Measurements from ENCODE around the gene PUS10.
A peak's percentile ranks its signal among the peaks of the same experiment; 100 is the strongest.
"Not testable (repeated sequence)": the region's sequence is repeated elsewhere in the genome, so short reads cannot be mapped to it uniquely, and the experiment has no call there.

Gene PUS10, protein sequence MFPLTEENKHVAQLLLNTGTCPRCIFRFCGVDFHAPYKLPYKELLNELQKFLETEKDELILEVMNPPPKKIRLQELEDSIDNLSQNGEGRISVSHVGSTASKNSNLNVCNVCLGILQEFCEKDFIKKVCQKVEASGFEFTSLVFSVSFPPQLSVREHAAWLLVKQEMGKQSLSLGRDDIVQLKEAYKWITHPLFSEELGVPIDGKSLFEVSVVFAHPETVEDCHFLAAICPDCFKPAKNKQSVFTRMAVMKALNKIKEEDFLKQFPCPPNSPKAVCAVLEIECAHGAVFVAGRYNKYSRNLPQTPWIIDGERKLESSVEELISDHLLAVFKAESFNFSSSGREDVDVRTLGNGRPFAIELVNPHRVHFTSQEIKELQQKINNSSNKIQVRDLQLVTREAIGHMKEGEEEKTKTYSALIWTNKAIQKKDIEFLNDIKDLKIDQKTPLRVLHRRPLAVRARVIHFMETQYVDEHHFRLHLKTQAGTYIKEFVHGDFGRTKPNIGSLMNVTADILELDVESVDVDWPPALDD

DNA sequence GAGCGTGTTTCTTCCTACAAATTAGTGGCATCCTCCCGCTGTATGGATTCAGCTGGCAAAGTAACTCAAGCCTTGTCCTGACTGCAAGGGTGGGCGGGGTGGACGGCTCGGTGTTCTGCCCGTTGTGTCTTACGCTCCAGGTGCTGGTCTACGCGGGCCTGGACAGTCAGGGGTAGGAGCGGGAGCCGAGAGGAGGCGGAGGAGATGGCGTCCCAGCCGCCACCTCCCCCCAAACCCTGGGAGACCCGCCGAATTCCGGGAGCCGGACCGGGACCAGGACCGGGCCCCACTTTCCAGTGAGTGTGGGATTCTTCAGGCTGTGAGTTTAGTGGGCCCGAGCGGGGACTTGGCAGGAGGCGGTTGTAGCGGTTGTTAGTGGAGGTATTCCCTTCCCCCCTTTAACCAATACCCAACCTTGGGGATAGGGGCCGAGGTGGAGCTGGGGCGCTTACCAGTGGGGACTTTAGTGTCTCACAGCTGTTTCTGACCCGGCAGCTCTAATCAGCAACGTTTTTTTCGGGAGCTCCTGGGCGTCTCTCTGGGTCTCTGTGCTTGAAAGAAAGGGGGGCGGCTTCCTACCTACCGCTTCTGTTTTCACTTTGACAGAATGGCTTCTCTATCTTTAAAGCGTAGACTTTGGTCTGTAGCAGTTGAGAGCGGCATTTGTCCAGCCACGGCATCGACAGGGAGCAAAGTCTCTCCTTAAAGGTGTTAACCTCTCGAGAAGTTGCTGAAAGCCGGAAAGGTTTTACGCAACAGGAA, at the start of gene PUS10, which contains the start of gene PEX13:
TSS of gene PUS10 (minus strand) at position 700 of the 762 bp plus-strand sequence. CDS start 6,365 bp downstream, outside the sequence.
TSS of gene PEX13 (plus strand) at position 165 of the 762 bp plus-strand sequence. CDS start at position 205, 40 bp downstream.
- DNase-seq: peak; percentile 57 to 65

DNA sequence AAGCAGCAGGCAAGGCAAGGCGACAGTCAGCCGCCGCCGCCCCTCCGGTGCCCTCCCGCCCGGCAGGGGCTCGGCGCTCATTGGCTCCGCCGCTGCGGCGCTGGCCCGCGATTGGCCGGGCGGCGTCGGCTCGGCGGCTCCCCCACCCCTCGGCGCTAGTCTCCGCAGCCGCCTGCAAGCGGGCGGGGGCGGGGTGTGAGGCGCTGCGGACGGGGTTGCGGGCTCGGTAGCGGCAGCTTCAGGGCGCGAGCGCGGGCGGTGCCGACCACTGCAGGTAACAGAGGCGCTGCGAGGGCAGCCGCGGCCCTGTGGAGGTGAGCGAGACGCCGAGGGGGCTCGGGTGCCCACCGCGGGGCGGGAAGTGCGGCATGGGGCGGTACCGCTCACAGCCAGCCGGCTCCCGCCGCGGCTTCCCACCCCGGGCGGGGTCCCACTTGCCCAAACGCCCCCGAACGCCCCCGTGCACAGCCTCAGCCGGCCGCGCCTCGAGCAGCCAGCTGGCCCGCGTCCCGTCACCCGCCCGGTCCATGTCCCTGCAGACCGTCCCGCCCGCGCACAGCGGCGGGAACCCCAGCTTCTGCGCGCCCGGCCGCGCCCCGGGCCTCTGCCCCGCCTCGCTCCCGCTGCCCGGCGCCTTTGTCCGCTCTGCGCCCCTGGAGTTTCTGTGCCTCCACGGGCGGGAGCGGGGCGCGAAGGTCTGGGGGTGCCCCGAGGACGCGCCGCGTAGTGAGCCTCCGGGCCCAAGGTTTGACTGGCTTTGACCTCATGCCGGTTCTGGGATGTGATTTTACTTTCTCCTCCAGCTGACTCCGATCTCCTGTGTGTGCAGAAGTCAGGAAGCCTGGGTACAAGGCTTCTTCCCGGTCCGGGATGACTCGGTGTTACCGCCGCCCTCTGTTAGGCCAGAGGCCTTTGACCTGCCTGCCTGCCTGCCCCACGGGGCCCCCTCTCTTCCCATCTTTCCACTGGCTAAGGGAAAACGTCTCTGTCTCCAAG, 48.0 kb upstream of the PUS10 start, which contains the start of gene SANBR:
TSS of gene SANBR (plus strand) at position 158 of the 996 bp plus-strand sequence. CDS start 4,480 bp downstream, outside the sequence.
- DNase-seq: peak; percentile 72 to 77

DNA sequence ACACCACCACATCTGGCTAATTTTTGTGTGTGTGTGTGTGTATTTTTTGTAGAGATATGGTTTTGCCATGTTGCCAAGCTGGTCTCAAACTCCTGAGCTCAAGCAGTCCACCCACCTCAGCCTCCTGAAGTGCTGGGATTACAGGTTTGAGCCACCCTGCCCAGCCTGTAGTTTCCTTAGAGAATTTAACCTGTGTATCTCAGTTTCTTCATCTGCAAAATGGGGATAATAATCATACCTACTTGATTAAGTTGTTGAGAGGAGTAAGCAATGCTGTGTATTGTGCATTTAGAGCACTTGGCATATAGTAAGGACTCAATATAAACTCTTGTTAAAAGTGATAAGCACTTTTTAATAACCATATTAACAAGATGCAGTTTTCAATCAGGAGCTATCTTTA, 41.3 kb upstream of the PUS10 start:
- DNase-seq: no peak

DNA sequence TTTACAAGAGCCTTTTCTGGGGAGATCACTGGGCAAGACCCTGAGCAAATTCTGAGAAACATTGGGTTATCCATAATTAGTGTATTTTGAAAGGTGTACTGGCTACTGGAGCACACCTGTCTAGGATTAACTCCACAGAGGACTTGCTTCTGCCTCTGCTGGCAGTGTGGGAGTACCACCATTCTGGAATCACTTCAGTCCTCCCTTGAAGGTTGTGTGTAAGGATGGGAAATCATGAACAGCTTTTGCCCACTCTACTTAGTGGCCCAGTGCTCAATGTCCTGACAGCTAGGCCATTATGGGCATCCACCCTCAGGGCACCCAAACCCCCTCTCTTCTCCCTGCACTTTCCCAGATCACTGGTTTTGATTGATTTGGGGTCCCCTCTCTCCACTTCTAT, 39.5 kb upstream of the PUS10 start:
- no peak for DNase-seq

DNA sequence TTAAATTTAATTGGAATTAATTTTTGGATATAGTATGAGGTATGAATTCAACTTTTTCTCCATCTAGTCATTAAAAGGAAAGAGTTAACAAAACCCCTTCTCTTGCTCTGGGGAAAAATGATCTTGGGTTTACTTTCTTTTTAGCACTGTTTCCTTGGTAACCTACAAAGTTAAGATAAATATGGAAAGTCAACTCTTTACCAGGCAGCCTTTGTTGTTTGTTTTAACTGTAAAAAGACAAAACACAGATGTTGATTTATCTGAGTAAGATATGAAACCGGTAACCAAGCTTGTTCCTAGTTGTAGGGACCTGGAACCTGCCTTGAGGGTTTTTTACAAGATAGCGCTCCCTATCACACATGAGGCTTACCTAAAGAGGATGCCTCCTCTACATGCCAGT, 37.5 kb upstream of the PUS10 start:
- no peak for DNase-seq

DNA sequence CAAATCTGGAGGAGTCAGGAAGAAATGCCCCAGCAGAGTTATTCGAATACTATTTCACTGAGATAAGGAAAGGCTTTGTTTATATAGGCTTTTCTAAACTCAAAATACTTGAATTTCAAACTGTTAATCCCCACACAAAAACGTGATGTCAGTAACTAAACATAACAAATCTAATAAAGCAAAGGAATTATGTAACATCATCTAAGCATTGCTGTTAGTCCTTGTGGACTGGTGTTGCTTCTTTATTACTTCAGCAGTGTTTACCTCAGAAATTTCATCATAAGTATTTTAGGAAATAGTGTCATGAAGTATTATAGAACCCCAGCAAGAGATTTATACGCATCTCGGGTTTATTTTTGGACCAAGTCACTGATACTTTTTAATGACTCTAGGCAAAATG, 27.9 kb upstream of the PUS10 start:
- DNase-seq: no peak

DNA sequence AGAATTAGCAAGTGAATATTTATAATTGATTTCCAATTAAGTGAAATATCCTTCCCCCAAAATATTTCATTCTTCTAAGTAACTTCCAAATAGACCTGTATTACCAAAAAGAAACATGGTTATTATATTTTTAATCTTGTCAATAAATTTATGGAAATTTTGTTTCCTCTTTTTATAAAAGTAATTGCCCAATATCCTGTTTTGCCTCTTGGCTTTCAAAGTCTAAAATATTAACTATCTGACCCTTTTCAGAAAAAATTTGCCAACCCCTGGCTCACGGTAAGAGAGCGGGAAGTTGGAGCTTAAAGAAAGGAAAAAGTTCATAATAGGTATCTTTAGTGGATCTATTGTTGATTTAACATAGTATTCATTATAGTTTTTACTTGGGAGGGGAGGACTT, 27.2 kb upstream of the PUS10 start:
- no peak for DNase-seq

DNA sequence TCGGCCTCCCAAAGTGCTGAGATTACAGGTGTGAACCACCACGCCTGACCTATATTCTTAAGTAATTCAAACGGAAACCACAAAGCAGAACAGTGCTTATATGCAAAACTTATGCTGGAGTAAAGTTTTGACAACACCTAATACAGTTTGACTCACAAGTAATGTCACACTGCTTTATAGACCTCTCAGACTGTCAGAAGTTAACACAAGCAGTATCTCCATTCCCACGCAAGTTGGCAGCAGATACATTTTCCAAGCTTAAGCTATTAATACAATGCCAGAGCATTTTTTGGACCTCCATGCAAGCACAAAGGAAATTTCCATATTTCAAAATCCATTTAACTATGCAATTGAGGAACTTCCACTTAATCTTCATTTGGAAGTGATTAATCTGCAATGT, 26.6 kb upstream of the PUS10 start:
- no peak for DNase-seq

DNA sequence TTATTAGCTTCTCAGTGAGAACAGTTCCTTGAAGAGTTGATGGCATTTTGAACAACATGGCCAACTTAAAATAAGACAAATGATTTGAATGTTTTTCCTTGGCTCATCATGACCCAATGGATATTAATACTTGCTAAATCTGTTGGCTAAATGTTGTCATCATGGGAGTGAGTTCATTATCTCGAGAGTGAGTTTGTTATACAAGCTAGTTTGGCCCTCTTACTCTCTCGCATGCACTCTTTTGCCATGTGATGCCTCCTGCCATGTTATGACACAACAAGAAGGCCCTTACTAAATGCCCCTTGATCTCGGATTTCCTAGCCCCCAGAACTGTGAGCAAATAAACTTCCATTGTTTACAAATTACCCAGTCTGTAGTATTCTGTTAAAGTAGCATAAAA, 24.8 kb upstream of the PUS10 start:
- no peak for DNase-seq

DNA sequence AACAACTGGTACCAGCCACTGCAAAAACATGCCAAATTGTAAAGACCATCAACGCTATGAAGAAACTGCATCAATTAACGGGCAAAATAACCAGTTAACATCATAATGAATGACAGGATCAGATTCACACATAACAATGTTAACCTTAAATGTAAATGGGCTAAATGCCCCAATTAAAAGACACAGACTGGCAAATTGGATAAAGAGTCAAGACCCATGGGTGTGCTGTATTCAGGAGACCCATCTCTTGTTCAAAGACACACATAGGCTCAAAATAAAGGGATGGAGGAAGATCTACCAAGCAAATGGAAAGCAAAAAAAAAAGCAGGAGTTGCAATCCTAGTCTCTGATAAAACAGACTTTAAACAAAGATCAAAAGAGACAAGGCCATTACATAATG, 18.6 kb upstream of the PUS10 start:
- DNase-seq: not testable (repeated sequence)

DNA sequence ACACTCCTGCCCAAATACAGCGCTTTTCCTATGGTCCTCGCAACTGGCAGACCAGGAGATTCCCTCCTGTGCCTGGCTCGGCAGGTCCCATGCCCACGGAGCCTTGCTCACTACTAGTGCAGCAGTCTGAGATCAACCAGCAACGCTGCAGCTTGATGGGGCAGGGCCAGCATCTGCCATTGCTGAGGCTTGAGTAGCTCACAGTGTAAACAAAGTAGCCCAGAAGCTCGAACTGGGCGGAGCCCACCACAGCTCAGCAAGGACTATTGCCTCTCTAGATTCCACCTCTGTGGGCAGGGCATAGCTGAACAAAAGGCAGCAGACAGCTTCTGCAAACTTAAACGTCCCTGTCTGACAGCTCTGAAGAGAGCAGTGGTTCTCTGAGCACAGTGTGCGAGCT, 16.5 kb upstream of the PUS10 start:
- DNase-seq: not testable (repeated sequence)

DNA sequence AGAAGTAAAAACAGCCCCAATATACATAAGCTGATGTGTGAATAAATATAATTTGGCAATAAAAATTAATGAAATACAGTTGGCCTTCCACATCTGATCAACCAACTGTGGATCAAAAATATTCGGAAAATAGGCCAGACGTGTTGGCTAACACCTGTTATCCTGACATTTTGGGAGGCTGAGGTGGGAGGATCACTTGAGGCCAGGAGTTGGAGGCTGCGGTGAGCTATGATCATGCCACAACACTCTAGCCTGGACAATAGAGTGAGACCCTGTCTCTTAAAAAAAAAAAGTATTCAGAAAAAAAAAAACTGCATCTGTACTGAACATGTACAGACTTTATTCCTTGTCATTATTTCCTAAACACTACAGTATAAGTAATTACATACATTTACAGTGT, 11.5 kb upstream of the PUS10 start:
- no peak for DNase-seq

DNA sequence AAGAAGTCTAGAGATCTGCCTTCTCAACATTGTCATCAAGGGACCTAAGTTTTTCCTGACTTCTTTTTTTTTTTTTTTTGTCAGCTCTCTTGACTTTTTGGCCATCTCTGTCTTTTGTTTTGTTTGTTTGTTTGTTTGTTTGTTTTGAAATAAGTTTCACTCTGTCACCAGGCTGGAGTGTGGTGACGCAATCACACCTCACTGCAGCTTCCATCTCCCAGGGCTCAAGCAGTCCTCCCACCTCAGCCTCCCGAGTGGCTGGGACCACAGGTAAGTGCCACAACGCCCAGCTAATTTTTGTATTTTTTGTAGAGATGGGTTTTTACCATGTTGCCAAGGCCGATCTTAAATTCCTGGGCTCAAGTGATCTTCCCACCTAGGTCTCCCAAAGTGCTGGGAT, 5.6 kb upstream of the PUS10 start:
- no peak for DNase-seq

DNA sequence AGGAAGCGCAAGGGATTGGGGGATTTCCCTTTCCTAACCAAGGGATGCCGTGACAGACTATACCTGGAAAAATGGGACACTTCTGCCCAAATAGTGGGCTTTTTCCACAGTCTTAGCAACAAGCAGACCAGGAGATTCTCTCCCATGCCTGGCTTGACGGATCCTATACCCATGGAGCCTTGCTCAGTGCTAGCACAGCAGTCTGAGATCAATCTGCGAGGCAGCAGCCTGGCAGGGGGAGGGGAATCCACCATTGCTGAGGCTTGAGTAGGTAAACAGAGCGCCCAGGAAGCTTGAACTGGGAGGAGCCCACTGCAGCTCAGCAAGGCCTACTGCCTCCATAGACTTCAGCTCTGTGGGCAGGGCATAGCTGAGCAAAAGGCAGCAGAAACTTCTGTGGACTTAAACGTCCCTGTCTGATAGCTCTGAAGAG, 3.2 kb upstream of the PUS10 start:
- DNase-seq: no peak

DNA sequence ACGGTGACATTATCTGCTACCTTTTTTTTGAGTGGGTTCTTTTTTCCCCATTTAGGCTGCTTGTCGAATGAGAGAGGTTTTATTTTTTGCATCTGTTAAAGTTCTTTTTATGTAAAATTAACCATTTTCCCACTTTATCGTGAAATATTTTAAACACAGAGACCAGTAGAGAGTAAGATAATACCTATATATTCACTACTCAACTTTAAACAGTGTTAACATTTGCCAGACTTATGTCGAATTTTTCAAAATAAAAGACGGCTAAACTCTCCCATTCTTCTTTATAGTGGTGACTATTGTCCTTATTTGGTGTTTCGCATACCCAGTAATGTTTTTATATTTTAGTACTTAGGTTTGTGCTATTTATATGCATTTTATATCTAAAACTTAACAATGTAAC, 743 bp upstream of the PUS10 start:
- no peak for DNase-seq

DNA sequence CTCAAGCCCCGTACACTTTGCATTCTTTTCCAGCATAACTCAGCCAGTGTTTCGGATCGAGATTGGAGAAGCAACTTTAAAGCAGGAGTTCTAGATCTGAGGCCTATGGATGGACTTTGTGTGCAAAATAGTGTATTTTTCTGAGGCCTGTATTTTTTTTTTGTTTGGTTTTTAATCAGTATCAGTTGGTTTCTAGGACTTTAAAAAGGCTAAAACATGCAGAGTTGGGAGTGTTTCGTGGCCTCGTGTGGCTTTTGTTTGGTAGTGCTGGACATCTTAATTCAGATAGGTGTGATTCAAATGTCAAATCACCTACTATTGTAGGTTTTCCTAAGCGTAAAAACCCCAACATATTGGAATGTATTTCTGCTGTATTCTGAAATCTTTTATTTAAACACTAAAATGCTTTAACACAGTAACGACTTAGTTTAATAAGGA, 282 bp upstream of the PUS10 start:
- DNase-seq: no peak

DNA sequence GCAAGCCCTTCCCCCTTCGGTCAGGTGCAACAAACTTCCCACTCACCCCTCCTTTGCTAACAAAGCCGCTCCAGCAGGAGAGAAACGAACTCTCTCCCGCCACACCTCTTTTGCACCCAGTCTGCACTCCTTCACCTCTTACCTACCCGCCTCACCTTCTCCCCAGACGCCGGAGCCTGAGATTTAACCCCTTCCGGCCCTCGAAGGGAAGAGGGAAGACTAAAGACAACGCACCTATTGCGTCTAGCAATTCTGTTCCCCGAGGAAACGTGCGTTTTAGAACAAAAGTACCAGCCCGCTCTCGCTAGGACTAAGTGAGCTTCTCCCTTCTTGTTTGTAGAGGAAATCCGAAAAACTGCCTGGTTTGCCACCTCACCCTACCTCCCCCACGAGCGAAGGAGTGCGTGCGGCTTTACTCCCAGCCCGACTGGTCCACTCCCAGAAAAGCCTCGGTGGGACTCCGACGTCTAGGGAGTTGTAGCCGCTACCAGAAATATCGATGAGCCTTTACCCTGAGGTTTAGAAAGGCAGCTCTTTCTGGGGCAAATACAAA, 976 bp downstream of the PUS10 start:
- DNase-seq: peak; percentile 58 to 62

DNA sequence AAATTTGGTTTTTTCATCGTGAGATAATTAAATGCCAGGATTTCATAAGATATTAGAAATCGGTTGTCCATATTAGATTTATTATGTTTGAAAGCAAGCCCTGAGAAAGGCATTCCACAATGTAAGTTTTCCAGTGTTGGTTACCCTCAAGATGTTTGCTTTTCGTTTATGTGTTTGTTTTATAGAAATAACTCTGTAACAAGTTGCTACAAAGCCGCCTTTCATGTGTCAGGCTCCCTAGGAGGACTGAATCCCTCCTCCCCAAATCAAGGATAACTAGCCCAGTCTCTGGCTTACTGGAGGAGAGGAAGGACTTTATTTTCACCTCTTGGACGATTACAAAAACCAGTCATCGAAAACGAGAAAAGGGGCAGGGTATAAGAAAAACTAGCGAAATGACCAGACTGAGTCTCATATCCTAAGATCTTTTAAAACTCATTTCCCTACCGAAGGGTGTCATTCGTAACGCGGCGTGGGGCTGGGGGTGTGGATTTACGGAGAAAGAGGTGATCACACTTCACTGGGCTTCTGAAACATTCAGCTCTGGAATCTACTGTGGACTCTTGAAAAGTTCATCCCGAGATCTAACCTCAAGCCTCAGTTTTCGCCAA, 1.6 kb downstream of the PUS10 start:
- DNase-seq: peak; percentile 38 to 47

DNA sequence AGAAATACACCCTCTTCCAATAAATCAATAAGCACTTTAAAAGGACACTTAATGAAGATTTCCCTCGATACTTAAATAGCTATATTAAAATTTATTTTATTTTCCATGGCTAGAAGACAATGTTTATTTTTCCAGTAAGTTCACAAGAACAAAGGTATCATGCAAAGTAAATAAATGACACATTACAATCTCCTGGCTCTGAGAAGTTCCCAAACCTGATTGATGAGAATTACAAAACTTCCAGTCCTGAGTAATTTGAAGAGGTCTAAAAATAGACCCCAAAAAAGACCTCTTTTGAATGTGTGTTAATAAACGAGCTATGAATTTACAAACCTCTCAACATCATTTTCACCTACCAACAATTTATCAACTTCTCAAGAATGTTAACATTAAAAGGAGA, 2.1 kb downstream of the PUS10 start:
- no peak for DNase-seq

DNA sequence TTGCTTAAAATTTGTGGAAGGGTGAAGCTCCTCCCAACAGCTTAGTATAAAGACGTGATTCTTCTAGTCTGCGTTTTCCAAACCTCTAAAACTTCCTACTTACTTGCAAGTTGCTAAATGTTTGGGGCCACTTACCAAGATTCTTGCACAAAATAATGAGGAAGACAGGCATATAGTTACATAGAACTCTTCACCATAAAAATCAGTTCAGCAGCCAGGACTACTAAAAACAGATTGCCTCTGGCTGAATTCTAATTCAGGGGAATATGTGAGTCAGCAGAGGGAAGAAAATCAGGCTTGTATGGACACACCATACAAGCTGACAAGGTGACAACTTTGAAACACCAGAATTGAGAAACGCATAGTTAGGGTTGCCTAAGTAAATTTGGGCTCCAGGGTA, 3.3 kb downstream of the PUS10 start:
- no peak for DNase-seq

DNA sequence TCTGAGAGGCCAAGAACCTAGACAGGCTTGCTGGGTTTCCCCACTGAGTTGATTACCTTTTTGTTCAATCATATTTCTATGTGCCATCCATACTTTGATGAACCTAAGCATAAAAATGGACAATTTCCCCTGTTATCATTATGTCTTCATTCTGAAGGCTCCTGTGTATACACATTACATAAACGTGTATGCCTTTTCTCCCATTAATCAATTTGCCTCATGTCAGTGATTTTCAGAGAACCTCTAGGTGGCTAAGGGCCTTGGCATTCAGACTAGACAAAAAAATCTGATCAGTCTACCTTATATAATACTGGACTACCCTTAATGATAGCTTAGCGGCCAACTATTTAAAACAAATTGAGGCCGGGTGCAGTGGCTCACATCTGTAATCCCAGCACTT, 4.7 kb downstream of the PUS10 start:
- no peak for DNase-seq

DNA sequence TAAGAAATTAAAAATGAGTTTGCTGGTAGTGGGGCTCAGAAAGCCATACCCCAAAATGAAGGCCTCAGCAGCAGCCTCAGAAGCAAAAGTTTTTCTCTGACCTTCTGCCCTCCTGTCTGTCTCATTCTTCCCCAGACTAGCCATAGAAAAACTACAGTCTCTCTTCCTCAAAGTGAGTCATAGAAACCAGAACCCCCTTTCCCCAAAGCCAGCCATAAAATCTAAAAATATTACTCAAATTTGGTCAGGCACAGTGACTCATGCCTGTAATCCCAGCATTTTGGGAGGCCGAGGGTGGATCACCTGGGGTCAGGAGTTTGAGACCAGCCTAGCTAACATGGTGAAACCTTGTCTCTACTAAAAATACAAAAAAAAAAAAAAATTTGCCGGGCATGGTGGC, 5.8 kb downstream of the PUS10 start:
- not testable (repeated sequence) for DNase-seq

All from stimulated activated CD4-positive, alpha-beta T cell treated with anti-CD3 and anti-CD28 coated beads, Interleukin-2, amount 100 ng/mL, for 48 hours (primary cell).